HG03159 (cell line): Measurements from ENCODE around the gene SDCCAG8.
"Not testable (repeated sequence)": the region's sequence is repeated elsewhere in the genome, so short reads cannot be mapped to it uniquely, and the experiment has no call there.

Source experiments
- ATAC-seq: cut with Tn5 transposase; IDR thresholded peaks from one replicate; pipeline ENCODE4 v1.9.1; 2021; ENCODE audit warnings: mild to moderate bottlenecking, moderate library complexity; ENCODE audit not compliant: unreplicated experiment

The SDCCAG8 gene

GRCh38 chr1:243255791-243256512, at the start of gene SDCCAG8:
Gene SDCCAG8 (plus strand): TSS chr1:243256041. CDS start chr1:243256174, 133 bp downstream.
- ATAC-seq = peak; percentile 72

GRCh38 chr1:243211984-243212383, 43.9 kb upstream of the SDCCAG8 start:
- ATAC-seq = not testable (repeated sequence)

GRCh38 chr1:243213045-243213787, 42.6 kb upstream of the SDCCAG8 start:
- no peak for ATAC-seq

- not testable (repeated sequence) for ATAC-seq
Observed at GRCh38 chr1:243215276-243215875, 40.5 kb upstream of the SDCCAG8 start.

- ATAC-seq = no peak
Observed at GRCh38 chr1:243216741-243217140, 39.1 kb upstream of the SDCCAG8 start.

GRCh38 chr1:243217349-243217748, 38.5 kb upstream of the SDCCAG8 start:
- ATAC-seq = no peak

GRCh38 chr1:243218059-243218458, 37.8 kb upstream of the SDCCAG8 start:
- no peak for ATAC-seq

- no peak for ATAC-seq
Observed at GRCh38 chr1:243227622-243228021, 28.2 kb upstream of the SDCCAG8 start.

- ATAC-seq = no peak
Observed at GRCh38 chr1:243229526-243229925, 26.3 kb upstream of the SDCCAG8 start.

- ATAC-seq = no peak
Observed at GRCh38 chr1:243230914-243231313, 24.9 kb upstream of the SDCCAG8 start.

- ATAC-seq = no peak
Observed at GRCh38 chr1:243233908-243234307, 21.9 kb upstream of the SDCCAG8 start.

GRCh38 chr1:243234978-243235647, 20.7 kb upstream of the SDCCAG8 start:
- no peak for ATAC-seq

- no peak for ATAC-seq
Observed at GRCh38 chr1:243236604-243237252, 19.1 kb upstream of the SDCCAG8 start.

GRCh38 chr1:243244432-243244841, 11.4 kb upstream of the SDCCAG8 start:
- no peak for ATAC-seq

- ATAC-seq = no peak
Observed at GRCh38 chr1:243246916-243247315, 8.9 kb upstream of the SDCCAG8 start.

GRCh38 chr1:243247901-243248300, 7.9 kb upstream of the SDCCAG8 start:
- ATAC-seq = no peak

- no peak for ATAC-seq
Observed at GRCh38 chr1:243249214-243249613, 6.6 kb upstream of the SDCCAG8 start.

- ATAC-seq = no peak
Observed at GRCh38 chr1:243250102-243250501, 5.7 kb upstream of the SDCCAG8 start.

GRCh38 chr1:243251539-243251938, 4.3 kb upstream of the SDCCAG8 start:
- ATAC-seq = no peak

GRCh38 chr1:243253211-243253925, 2.5 kb upstream of the SDCCAG8 start:
- ATAC-seq = no peak
